GM18907 (cell line): ENCODE measurements around the gene PTPN5.

Experiments used
- ATAC-seq: cut with Tn5 transposase; IDR thresholded peaks from one replicate; pipeline ENCODE4 v1.9.1; 2021; ENCODE audit warnings: mild to moderate bottlenecking, moderate library complexity; ENCODE audit not compliant: unreplicated experiment

PTPN5 gene

DNA sequence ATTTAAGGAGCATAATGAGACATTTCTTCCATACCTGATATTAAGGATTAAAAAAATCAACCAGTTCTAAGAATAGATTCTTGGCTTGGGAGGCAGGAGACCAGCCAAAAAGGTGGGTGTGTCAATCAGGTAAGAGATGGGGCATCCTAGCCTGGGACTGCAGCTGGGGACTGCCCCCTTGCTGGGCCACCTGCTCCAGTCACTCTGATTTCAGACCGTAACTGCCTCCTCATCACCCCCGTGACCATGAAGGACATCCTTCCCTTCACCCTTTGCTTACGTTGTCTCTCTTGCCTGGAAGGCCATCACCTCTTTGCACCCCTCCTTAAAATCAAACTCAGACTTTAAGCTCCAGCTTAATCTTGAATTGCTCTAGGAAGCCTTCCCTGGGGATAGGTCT, 17.9 kb downstream of the PTPN5 start:
- no peak for ATAC-seq

DNA sequence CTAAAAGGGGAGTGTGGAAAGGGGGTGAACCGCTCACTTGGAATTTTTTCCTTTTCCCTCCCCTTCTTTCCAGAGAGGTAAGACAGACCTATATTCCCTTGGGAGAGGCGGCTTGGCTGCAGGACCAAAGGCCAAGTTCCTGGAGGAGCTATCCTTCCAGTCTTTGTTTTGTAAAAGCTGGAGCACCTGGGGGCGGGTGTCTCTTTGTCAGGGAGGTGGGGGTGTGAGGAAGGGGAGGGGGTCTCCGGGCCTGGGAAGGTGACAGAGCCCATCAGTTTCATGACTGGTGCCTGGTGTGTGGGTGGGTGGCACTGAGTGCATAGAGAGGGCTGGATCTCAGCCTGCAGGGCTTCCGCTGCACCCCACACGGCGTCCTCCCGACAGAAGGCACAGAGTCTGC, 18.5 kb downstream of the PTPN5 start:
- ATAC-seq = no peak

DNA sequence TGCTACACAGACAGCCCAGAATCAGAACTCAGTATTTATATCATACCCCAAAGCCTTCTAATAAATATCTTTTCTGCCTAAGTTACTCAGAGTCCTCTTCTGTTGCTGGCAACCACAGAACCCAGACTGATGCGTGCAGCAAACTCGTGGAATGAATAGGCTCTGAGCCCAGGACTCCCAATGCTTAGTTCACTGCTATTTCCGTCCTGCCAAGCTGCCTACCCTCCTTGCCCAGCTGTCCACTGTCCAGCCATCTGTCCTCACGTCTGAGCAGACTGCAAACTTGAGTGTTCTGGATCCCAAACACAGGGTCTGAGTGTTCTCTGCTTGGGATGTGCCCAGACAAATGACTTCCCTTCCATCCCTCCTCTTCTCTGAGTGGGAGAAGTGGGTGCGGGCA, 19.4 kb downstream of the PTPN5 start:
- no peak for ATAC-seq

DNA sequence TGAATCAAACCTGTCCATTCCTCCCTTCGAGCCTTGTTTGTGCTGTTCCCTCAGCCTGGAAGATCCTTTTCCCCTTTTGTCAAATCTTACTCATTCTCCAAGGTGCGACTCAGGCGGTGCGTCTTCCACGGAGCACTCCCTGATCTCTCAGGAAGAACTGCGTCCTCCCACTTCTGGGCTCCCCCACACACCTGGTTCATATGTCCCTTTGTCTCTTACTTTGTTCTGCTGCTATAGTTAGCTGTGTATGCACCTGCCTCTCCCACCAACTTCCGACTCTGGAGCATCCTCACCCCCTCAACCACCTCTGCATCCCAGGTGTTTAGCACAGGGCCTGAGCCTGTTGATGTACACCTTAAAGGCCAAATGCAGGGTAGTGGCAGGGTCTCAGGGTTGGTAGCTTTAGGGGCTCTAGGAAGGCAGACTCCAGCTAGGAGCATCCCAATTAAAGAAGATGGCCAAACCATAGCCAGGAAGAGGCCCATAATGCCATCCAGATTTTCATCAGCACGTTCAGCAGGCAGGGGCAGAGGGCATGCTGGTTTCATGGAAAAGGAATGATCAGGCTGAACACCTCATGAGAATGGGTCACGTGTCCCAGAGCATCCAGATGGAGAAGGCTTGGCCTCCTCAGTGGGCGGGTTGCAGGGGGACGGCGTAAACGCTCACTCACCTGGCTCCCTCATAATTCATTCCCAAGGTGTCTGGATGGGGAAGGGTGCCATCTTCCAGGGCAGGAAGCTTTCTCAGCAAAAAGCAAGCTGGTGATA, 20.1 kb downstream of the PTPN5 start:
- ATAC-seq = no peak

DNA sequence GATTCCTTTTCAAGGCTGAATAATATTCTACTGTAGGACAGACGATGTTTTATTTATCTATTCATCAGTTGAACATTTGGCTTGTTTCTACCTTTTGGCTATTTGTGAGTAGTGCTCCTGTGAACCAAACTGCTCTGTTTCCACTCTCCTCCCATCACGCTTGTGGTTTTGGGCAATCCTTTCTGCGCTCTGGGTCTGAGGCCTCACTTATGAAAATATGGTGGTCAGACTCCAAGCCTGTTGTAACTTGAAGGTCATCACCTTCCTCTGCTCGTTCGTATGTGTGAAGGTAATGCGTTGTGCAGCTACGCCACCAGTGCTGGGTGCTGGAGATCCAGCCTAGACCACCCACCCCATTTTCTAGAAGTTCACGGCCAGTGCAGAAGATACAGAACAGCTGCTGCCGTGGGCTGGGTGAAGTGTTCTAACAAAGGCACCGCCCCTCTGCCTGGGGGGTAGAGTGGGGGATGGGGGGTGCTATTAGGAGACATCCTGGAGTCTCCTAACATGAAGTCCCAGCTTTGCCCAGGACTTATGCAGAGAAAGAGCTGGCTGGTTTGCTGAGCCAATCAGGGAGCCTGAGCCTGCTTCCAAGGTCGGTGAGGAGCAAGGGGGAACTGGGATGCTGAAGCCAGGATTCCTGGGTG, 21.0 kb downstream of the PTPN5 start:
- ATAC-seq = no peak

DNA sequence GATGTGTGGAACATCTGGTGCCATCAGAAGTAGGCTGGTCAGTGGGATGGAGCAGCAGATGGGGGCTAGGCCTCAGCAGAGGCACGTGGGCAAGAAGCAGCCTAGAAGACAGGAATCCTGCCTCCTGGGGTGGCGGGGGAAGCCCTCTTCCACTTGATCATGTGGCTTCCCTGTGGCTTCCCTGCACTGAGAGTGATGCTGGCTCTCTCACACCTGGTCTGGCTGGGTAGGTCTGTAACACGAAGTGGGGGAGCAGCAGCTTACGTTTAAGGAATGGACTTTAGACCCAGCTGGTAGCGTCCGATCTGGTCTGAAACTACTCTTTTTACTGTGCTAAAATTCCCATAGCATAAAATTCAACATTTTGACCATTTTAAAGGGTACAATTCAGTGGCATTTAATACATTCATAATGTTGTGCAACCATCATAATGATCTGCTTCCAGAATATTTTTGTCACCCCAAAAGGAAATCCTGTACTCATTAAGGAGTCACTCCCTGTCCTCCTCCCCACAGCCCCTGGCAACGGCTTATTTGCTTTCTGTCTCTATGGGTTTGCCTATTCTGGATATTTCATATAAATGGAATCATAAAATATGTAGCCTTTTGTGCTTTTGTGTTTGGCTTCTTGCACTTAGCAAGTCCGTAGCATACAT, 21.7 kb downstream of the PTPN5 start:
- ATAC-seq = peak; percentile 76

DNA sequence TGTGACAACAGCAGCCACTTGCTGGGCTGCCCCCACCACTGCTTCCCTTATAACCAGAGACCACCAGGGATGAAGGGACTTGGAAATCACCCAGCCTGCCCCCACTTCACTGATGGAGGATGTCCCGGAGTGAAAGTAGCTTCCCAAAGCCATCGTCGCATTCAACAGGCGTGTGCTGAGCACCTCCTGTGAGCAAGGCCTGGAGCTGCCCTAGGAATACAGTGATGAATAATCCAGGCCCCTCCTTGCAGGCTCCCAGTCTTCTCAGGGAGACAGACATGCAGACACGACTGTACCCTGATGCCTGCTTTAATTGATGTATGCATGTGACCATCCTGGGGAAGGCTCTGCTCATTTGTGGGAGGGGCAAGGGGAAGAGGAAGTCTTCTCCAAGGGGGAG, 22.6 kb downstream of the PTPN5 start:
- no peak for ATAC-seq

DNA sequence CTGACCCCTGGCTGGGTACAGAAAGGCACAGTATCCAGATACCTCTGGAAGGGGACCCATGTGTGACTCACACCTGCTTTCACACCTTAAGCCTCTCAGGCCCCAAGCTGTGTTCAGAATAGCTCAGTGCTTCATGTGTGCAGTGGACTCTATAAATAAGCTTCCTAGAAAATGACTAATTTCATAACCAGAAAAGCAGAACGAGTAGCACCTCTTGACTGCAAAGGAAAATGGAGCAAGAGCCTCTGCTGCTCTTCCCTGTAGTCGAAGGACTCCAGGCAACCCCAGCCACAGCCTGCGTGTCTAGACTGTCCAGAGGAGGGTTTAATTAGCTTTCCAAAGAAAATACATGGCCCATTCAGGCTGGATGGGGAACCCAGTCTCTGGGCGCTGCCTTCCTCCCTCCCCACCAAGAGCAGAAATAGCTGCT, 23.1 kb downstream of the PTPN5 start:
- ATAC-seq = peak; percentile 77

DNA sequence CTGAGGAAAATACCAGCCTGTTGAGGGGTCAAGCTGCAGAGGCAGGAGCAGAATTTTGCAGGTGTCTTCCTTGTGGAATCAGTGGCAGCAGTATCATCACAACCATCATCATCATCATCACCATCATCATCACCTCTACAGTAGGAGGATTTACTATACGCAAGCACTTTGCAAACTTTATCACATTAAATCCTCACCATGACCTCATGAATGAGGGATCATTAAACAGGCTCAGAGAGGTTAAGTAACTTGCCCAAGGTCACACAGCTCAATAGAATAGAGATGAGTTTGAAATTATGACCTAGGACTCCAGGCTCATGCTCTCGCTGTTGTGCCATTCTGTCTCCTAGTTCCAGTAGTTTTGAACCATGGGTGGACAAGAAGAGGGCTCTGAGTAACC, 25.6 kb downstream of the PTPN5 start:
- ATAC-seq = no peak

DNA sequence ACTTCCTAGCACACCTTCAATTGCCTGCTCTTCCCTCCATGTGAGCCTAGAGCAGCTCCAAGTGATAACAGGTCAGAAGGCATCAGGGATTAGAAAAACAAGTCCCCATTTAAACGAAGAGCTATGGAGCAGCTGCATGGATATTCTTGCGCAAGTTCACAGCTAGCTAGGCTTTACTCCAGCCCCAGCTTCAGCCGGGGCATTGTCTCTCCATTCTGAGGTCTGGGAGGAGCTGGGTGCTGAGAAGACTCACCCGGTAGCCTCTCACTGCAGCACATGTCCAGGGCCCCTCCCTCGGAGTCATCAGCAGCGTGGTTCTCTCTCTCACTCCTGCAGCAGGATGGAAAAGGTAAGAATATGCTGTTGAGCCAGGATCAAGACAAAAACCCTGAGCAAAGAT, 26.0 kb downstream of the PTPN5 start:
- no peak for ATAC-seq

DNA sequence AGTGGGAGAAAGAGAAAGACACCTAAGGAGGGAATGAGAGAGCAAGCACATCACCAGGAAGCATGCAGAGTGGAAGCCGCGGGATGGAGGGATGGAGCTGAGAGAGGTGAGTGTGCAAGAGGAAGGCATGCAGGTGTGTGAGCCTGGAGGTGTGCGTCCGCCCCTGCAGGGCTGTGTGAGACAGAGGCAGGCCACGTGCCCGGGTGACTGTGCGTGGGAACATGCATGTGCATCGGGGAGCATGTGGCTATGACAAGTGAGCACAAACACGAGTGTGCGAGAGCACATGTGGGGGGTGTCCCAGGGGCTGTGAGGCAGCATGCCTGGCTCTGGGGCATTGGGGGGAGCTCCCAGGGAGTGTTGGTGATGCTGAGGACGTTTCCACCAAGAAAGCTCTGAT, 29.9 kb downstream of the PTPN5 start:
- no peak for ATAC-seq

DNA sequence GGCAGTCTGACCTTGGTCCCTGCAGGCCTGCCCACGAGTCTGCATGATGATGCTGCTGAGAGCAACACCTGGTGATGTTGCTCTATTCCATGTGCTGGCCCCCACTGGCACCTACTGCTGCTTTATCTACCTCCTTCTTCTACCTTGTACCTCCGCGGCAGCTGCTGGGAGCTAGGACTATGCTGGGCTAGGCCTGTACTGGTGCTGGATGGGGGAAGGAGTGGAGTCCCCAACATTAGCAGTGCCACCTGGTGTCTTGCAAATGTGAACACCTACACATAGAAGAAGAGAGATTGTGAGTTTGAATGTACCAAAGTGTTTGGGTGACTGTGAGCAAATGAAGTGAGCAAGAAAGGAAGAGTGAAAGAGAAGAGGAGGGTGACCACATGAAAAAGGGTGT, 30.5 kb downstream of the PTPN5 start:
- ATAC-seq = no peak

DNA sequence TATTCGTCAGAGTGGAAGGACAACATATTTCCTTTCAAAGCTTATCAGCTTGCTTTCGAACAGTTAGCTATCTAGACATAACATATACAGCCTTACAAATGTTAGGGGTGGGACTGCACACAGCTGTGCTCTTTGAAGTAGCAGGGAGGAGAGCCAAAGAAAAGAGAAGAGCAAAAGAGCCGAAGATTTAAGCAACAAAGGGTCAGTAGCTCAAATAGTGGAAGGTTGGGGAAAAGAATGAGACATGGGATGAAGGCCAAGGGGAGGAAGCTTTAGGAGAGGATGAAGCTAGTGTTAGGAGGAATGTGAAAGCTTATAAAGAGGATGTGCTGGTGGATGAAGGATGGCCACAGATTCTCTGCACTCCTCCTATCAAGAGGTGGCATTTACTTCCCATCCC, 33.8 kb downstream of the PTPN5 start:
- no peak for ATAC-seq

DNA sequence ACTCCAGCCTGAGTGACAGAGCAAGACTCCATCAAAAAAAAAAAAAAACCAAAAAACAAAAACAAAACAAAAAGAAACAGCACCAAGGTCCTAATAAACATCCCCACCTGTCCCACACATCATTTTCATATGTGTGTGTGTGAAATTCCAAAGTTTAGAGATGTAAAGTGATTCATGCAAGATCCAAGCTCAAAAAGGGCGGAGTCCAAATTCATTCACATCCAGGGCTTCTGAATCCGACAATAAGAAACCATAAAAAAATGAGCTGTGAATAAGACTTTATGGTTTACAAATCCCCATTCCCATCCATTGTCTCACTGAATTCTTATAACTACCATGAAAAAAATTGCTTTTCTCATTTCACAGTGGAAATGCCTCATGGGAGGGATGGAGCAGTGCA, 34.7 kb downstream of the PTPN5 start:
- no peak for ATAC-seq

DNA sequence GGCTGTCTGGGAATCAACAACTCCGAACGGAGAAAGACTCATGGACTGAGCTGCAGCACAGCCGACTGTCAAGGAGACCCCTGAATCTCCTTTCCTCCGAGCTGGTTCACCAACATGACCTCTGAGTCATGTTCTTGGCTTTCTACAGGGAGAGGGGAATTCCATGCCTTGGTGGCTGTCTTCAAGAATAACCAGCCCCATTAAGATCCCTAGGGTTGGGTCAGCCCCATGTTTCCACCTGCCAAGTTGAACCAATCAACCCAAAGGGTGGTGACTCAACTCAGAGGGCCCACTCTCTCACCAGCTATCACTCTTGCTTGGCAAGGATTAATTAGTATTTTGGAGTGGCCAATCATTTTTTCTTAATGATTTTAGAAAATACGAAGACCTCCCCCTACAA, 37.3 kb downstream of the PTPN5 start:
- ATAC-seq = no peak

DNA sequence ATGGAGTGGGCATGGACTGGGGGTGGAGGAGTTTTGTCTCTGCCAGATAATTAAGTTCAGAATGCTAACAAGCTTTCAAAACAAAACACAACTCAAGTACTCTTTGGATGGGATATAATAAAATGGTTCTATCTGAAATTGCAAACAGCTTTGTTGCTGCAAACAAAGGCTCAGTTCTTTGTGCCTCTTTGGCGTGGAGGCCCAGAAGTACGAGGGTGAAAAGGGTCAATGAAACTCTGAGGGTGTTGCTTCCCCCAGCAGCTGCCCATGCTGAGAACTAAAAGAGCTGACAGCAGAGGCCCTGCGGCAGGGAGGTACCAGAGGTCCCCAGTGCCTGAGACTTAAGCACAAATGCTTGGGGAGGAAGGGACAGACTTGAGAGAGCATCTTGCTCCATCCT, 39.1 kb downstream of the PTPN5 start:
- no peak for ATAC-seq

DNA sequence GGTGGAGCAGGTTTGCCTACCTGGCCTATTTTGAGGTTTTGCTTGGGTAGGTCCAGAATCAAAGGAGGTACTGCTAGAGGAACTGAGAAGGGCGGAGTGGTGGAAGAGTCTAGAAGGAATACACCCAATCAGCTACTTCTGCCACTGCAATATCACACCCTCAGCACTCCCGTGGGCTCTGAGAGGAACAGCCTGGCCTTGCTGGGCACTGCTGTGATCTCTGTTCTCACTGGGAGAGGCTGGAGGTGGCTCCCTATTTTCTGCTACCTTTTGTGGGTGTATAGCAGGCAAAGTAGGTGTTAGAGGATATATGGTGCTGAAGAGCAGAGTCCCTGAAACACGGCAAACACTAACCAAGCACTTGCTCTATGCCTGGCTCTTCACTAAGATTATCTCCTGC, 40.7 kb downstream of the PTPN5 start:
- ATAC-seq = no peak

DNA sequence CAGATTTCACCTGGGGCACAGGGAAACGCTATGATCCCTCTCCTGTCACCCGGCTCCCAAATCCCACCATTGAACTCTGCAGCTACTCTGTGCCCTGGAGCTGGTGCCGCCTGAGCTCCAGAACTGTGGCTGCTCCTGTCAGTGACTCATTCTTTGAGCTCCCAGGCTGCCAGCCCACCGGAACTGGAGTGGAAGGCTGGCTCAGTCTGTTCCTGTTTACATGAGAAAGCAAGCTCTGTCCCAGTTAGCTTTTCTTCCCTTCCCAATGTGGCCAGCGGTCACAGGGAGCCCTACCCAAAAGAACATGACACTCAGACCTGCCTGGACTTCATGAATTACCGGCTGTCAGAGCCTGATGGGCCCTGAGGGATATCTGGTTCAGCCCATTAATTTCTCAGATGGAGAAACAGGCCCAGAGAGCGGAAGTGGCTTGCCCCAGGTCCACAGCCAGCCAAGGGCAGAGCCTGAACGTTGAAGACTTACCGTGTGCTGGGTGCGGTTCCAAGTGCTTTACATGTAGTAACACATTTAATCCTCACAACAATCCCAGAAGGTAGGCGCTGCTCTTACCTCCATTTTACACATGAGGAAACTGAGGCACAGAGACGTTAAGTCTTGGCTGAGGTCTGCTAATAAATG, 41.8 kb downstream of the PTPN5 start:
- no peak for ATAC-seq

DNA sequence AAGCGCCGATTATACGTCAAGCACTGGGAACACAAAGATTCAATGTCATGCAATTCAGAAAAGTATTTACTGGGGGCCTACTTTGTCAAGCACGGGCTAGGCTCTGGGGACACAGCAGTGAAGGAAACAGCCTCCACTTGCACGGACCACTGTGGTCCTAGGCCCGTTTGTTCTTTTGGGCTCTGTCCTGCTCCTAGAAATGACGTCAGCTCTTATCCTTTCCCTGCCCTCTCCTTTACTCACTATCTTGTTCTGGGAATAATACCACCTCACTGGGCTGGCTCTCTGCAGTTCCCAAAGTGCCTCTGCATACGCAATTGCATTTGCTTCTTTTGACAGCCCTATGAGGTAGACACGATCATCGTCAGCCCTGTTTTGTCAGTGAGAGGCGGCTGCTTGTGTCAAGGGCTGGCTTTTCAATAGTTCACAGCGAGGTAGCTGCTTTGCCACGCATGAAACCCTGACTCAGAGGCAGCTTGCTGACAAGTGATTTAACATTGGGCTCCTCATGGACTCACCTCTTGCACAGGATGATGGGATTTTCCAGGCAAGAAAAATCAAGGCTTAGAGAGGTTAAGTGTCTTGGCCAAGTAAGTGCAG, 42.7 kb downstream of the PTPN5 start:
- no peak for ATAC-seq

DNA sequence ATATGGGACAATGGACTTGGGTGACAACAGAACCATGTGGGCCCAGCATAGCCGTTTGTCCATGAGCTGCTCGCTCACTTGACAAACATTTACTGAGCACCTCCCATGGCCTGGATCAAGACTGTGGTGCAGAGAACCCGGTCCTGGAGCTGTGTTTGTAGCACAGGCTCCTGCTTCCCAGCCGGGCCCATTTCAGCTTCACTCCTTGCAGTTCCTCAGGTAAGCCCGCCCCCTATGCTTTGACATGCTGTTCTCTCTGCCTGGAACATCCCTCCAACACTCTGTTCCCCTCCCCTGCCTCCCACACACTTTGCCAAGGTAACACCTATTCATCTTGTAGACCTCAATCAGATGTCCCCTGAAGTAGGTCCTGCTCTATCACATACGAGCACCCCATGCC, 46.3 kb downstream of the PTPN5 start:
- no peak for ATAC-seq

DNA sequence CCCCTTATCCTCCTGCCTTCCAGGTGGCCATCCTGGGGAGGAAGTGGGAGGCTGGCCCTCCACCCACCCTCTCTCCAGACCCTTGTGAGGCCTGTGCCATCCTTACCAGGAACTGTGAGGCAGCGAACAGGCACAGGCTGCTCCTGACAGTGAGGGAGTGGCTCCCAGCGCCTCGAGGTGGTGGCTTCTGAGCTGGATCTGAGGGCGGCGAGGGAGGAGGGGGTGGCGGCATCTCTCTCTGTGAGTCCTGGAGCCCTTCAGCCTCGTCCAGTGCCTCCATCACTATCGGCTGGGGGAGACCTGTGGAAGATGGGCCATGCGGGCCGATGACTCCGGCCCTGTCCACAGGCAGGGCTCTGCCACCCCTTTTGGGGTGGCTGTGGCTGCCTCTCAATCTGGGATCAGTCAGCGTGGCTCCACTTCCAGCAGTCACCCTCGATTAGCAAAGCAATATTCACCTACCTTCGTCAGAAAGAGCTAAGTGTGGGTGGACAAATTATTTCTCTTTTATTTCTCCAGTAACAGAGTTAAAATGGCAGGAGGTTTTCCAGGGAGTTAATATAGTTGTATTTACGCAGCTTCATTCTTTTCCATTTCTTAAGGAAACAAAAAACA, 47.6 kb downstream of the PTPN5 start:
- ATAC-seq = no peak
